ENCODE results near the gene DCDC1.
A peak's percentile ranks its signal among the peaks of the same experiment; 100 is the strongest.

GRCh38 chr11:31160504-31161422 is 208.8 kb downstream of the DCDC1 start:
- no peak for TF ChIP-seq POLR2A (IDR thresholded peaks at IDR 0.05)
- TF ChIP-seq CTCF (IDR thresholded peaks at IDR 0.05), result peak in 1 of 6 experiments; percentile 8
